Stomach (tissue), 4 donors: ENCODE data around the gene ERG.

Experiments
- CTCF ChIP-seq, 7 experiments: fragments of 450-650 bp in 4 of 7; fragments of 200-600 bp in 3 of 7; sonication (generic) in 3 of 7; IDR thresholded peaks; one replicate each; pipeline ENCODE4 v1.5.1; 2016 to 2019; ENCODE audit warnings: antibody characterized with exemption in 7 of 7, control low read depth in 2 of 7, mild to moderate bottlenecking in 1 of 7
- EP300 ChIP-seq: sonication (generic); formaldehyde crosslinking; IDR thresholded peaks from one replicate; pipeline ENCODE4 v1.6.1; 2017; ENCODE audit warnings: antibody characterized with exemption
- POLR2A ChIP-seq, 4 donors: fragments of 450-650 bp; IDR thresholded peaks; one replicate each; pipeline ENCODE4 v1.6.1; 2016; ENCODE audit warnings: antibody characterized with exemption in 4 of 4, control low read depth in 2 of 4, mild to moderate bottlenecking in 1 of 4, moderate library complexity in 1 of 4
- POLR2AphosphoS5 ChIP-seq, 3 donors: sonication (generic); formaldehyde crosslinking; IDR thresholded peaks; one replicate each; pipeline ENCODE4 v1.6.1; 2016; ENCODE audit warnings: antibody characterized with exemption in 3 of 3

GRCh38 chr21:38417726-38418125 lies 80.6 kb downstream of the ERG start:
- TF ChIP-seq EP300, result no peak
- no peak for TF ChIP-seq CTCF (IDR thresholded peaks at IDR 0.05)
- TF ChIP-seq POLR2AphosphoS5 (IDR thresholded peaks at IDR 0.05), result no peak
- TF ChIP-seq POLR2A (IDR thresholded peaks at IDR 0.05), result no peak
